GM21526 (cell line): ENCODE data around the gene APOA1.
"Not testable (repeated sequence)": the region's sequence is repeated elsewhere in the genome, so short reads cannot be mapped to it uniquely, and the experiment has no call there.

Source experiments
- ATAC-seq: cut with Tn5 transposase; IDR thresholded peaks from one replicate; pipeline ENCODE4 v1.9.1; 2021; ENCODE audit warnings: moderate library complexity; ENCODE audit not compliant: unreplicated experiment, low FRiP score

Gene APOA1

DNA sequence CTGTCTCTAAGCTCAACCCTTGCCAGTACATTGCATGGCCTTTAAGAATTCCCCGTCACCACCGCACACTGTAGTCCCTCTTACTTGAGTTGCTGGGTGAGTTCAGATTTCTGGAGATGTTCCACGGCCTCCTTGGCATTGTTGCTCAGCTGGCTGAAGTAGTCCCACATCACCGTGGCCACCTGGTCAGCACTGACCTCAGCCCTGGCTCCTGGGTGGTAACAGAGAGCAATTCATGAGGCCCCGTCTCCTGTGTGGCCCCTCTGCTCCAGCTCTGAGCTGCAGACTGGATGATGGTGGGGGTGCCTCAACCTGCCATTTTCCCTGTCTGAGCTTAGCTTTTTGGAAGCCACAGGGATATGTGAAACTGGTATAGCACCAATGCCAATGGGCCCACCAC, 14.8 kb downstream of the APOA1 start:
- no peak for ATAC-seq

DNA sequence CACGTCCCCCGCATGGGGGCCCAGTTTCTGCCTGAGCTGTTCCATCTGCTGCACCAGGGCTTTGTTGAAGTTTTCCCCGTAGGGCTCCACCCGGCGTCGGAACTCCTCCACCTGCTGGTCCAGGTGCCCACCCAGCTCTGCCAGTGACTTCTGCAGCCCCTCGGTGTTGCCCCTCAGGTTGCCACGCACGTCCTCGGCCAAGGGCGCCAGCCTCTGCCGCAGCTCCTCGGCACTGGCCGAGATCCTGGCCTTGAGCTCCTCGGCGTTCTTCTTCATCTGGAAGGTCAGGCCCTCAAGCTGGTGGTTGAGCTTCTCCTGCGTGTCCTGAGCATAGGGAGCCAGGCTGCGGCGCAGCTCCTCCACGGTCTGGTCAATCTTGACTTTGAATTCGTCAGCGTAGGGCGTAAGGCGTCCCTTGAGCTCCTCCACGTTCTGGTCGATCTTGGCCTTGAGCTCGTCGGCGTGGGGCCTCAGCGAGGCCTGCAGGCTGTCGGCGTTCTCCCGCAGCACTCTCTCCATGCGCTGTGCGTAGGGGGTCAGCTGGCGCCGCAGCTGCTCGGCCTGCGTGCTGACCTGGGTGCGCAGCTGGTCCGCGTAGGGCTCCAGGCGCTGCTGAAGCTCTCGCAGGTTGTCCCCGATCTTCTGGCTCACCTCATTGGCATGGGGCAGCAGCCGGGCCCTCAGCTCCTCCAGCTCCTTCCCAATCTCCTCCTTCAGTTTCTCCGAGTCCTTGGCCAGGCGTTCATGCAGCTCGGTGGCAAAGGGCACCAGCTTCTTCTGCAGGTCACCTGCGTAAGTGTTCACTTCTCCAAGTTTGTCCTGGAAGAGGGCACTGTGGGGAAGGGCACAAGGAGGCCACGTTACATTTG, 16.1 kb downstream of the APOA1 start:
- ATAC-seq, result no peak

DNA sequence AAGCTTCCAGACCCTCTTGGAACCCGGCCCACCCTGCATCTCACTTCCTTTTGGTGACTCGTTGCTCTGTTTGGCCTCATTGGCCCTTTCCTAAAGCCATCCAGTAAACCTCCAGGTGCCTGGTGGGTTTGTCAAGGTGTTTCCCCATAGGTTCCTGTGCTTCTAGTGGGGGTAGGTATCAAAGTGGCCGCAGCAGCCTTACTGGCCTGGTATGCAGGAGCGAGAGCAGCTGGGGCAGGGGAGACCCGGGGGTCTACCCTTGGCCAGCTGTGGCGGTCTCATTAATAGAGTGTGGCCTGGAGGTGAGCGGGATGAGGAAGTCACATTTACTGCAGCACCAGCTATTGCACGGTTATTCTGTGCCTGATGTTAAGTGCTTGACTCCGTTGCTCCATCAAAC, 18.4 kb downstream of the APOA1 start:
- ATAC-seq, result no peak

DNA sequence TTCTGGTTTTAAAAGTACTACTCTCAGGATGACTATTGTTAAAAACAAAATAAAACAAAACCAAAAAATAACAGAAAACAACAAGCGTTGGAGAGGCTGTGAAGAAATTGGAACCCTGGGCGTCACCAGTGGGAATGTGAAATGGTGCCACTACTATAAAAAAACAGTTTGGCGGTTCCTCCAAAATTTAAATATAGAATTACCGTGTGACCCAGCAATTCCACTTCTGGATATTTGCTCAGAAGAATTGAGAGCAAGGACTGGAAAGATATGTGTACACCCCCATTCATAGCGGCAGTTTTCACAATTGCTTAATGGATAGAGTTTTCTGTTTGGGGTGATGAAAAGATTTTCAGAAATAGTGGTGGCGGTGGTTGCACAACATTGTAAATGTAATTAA, 22.9 kb downstream of the APOA1 start:
- ATAC-seq, result no peak

DNA sequence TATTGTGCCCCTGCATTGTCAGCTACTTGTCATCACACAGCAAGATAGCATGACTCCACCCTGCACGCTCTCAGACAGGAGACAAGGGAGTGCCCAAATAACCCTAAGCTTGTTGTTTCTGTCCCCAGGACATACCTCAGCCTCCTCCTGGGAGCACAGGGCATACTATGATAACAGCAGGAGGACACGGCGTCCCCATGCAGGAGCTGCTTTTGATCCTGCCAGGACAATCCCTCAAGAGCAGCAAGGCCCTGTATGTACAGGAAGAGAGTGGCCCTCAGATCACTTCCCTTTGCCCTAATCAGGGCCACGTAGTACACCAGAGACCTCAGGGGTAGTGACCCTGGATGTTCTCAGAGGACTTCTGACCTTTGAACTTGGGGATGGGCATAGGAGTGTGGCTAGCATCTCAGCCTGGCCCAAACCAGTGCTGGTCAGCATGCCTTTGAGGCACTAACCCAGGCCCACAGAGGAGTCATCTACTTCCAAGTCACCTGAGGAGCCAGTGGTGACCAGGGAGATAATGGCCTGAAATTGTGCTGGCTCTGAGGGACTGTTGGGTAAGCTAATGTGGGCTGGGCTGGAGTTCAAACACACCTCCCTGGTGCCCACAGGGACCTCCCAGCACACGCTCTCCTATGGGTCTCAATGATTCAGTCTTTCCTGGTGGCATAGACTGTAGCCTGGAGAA, 23.5 kb downstream of the APOA1 start:
- ATAC-seq, result no peak

DNA sequence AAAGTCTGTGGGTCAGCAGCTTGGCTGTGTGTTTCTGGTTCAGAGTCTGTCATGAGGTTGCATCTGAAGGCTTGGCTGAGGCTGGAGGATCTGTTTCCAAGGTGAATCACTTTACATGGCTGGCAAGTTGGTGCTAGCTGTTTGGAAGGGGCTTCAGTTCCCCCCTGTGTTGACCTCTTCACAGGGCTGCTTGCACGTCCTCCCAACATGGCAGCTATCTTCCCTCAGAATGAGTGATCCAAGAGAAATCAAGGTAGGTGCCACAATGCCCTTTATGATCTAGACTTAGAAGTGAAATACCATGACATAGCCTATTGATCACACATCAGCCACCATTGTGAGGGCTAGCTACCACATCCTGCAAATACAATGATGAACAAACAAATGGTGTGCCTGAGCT, 24.3 kb downstream of the APOA1 start:
- no peak for ATAC-seq

DNA sequence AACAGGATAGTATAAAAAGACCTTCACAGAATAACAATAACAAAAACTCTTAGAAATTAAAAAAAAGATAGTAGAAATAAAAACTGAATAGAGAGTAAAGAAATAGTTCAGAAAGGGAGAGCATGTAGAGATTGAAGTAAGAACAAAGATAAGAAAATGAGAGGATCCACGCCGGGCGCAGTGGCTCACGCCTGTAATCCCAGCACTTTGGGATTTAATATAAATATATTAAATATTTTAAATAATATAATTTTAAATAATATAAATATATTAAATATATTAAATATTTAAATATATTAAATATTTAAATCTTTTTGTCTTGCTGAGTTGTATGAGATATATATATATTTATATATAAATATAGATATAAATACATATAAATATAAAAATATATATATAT, 25.3 kb downstream of the APOA1 start:
- ATAC-seq, result no peak

DNA sequence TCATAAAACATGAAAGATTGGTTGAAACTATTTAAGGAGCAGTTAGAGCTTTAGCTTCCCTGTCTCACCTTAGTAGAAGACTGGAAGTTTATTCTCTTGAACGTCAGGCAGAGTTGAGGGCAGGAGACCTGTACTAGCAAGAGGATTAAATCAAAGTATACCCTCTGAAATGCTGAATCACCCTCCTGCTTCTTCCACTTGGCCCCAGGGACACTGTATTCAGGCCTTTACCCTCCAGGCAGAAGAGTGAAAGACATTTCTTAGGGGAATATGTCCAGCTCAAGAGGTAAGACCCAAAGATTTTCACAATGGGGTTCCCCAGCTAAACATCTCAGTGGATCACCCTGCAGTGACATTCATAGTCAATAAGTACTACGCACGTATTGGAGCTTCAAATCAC, 26.2 kb downstream of the APOA1 start:
- ATAC-seq, result no peak

DNA sequence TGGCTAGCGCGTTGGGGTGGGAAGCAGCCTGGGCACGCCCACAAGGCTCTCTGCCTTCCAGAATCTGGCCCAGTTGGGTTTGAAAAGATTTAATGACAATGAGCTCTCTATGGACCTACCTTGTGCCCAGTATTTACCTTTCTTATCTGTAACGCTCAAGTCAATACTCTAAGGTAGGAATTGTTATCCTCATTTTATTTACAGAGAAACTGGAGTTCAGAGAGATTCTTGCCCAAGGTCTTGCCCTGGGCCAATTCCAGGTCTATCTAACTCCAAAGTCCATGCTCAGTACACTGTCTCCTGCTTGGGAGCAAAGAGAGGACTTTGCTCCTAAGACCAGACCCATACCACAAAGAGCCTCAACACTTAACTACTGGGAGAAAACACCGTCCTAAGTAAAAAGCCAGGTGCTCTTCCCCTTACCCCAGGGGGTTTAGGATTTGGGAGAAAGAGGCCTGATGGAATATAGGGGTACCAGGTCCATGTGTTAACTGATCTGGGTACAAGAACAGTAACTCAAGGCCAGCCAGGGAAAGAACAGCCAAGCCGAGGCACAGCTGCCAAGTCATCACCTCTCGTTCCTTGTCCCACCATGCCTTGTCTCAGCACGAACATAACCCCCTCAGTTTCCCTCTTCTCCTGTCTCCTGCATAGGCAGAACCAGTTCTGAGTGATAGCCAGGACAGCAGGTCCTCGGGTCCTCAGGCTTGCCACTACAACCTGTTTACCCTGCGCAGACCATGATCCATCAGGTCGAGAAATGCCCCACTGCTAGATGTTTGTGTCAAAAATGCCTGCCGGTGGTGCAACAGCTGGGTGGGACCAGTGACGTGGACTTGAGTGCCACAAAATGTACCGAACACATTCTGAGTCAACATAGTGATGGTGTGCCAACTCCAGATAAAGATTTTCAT, 28.9 kb downstream of the APOA1 start:
- no peak for ATAC-seq

DNA sequence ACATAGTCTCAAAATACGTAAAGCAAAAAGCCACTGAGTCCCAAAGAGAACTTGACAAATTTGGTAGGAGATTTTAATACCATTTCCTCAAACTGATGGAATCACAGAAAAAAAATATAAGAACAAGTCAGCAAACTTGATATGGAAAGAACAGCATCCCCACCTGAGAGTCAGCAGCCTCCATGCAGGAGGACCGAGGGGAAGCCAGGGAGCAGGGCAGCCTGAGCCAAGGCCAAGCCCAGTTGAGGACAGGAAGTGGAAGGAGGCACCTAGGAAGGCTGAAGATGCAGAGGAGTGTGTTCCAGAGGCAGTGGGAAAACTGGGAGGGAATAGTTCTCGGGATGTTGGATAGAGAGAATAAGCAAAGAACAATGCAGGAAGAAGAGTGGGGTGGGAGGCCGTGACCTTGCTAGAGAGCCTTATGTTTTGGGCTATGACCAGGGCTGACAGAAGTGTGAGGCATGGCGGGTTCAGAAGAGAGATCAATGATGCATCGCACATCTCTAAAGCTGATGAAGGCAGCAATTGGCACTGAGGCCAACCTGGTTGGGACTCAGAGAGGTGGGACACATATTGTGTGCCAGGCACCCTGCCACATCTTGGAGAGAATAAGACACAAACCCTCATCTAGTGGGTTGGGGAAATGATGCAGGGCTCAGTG, 29.7 kb downstream of the APOA1 start:
- ATAC-seq, result no peak

DNA sequence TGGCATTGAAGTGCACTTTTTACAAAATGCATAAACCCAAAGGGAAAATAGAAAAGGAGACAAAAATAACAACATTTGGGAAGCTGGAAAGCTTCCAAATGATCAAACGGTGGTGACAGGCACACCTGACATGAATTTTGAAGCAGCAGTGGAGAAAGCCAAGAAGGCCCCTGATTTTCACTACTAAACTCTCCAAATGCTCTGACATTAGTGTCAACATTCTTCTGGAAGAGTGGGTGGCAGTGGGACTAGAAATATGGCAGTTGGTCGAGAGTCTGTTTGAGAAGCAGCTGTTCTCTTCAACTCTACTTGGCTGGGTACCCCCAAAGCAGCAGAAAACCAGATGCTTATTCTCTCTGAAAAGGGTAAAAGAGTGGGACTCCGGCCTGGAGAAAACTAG, 33.4 kb downstream of the APOA1 start:
- no peak for ATAC-seq

DNA sequence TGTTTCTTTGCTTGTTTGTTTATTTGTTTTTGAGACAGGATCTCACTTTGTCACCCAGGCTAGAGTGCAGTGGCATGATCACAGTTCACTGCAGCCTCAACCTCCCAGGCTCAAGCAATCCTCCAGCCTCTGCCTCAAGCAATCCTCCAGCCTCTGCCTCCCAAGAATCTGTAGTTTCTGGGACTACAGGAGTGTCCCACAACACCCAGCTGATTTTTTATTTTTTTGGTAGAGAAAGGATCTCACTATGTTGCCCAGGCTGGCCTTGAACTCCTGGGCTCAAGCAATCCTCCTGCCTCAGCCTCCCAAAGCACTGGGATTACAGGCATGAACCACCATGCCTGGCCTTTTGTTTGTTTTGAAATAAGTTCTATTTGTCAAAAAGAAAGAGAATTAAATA, 35.8 kb downstream of the APOA1 start:
- ATAC-seq, result not testable (repeated sequence)

DNA sequence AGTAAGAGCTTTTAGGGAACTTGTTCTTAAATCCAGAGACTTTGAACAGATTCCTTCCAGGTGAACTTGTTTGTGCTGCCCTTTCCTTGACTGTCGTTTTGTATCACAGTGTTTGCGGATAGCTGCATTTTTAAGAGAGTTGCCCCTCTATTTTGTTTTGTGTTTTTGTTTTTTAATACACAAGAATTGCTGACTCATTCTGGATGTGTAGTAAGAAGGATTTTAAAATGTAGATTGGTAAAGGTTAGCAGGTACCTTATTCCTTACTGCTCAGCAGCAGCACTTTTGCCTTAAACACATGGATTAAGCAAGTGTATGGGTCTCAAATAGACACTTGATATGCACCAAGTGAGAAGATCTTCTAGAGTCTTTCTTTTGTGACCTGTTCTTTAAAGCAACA, 36.8 kb downstream of the APOA1 start:
- no peak for ATAC-seq

DNA sequence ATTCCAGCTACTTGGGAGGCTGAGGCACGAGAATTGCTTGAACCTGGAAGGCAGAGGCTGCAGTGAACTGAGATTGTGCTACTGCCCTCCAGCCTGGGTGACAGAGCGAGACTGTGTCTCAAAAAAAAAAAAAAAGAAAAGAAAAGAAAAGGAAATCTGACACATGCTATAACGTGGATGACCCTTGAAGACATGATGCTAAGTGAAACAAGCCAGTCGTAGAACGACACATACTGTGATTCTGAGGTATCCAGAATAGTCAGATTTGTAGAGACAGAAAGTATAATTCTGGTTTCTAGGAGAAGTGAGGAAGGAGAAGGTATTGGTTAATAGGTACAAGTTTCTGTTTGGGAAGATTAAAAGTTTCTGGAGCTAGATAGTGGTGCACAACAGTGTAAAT, 39.1 kb downstream of the APOA1 start:
- no peak for ATAC-seq

DNA sequence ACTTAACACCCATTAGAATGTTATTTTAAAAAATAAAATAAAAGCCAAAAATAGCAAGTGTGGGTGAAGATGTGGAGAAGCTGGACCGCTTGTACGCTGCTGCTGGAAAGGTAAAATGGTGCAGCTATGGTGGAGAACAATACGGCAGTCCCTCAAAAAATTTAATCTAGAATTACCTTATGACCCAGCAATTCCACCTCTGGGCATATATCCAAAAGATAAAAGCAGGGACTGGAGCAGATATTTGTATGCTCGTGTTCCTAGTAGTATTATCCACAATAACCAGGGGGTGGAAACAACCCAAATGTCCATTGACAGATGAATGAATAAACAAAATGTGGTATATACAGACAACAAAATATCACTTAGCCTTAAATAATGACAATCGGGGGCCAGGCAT, 39.6 kb downstream of the APOA1 start:
- no peak for ATAC-seq

DNA sequence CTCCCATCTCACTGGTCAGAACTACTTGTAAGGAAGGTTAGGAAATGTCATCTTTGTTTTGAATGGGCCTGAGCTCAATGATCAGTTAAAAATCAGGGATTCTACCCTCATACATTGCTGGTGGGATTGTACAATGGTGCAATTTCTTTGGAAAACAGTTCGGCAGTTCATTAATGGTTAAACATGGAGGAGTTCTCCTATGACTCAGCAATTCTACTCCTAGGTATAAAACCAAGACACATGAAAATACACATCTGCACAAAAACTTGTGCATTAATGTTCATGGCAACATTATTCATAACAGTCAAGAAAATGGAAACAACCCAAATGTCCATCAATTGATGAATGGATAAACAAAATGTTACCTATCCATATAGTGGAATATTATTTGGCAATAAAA, 40.9 kb downstream of the APOA1 start:
- no peak for ATAC-seq

DNA sequence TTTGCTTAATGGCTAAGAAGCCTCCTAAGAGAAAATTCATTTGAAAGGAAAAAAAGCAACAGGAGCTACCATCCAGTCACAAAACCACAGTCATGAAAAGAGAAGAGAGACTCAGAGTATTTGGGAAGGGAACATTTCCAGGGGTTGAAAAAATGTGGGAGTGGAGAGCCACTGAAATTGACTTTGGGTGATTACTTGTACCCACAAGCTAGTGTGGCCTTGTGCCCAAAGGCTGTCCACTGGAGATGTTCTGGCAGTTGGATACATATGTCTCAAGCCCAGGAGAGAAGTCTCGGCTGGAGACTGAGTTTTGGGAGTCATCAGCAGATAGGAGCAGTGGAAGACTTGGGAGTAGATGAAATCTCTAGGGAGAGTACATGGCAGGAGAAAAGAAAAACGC, 42.6 kb downstream of the APOA1 start:
- no peak for ATAC-seq

DNA sequence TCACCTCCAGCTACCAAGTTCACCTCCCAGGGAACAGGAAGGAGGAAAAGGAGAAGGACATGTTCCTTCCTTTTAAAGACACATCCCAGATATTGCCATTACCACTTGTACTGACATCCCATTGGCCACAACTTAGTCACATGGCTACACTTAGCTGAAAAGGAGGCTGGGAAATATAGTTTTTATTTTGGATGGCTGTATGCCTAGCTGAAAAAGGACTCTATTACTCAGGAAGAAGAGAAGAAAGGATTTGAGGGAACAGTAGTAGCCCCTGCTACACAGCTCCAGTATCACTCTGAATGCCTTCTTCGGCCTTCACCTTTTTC, 43.7 kb downstream of the APOA1 start:
- no peak for ATAC-seq

DNA sequence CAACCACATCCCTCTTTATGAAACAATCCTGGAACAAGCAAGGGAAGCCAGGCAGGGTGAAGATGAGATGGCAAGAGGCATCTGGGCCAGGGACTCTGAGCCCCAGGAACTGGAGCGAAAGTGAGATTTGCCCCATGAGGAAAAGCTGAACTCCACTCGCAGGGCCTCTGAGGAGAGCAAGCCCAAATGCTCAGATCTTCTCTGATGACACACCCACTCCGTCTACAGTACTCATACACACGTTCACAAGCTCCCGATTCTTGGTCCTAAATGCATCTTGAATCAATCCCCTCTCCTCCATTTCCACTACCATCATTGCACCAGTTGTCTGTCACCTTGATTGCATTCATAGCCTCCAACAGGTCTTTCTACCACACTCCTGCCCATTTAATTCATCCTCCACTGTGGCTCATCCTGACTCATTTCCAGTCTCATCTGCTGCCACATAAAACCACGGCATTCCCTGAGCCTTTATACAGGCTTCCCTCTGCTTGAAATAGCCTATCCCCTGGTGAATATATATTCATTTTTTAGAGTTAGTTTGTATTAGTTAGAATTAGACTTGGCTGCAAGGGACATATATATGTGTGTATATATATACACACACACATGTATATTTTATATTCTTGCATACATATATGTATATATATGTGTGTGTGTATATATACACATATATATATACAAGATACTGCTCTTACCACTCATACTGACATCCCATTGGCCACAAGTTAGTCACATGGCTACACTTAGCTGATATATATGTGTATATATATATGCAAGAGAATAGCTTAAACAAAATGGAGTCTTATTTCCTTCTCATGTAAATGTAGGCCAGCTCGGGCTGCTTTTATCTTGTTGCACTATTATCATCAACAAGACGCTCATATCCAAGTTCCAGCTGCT, 44.3 kb downstream of the APOA1 start:
- no peak for ATAC-seq
